HG03103 (cell line): ENCODE results near the gene NECTIN4.

Source experiments
- ATAC-seq: cut with Tn5 transposase; IDR thresholded peaks from one replicate; pipeline ENCODE4 v1.9.1; 2021; ENCODE audit warnings: low read depth; ENCODE audit not compliant: unreplicated experiment

NECTIN4 gene

GRCh38 chr1:161083748-161084596 is 5.4 kb downstream of the NECTIN4 start:
- no peak for ATAC-seq

DNA sequence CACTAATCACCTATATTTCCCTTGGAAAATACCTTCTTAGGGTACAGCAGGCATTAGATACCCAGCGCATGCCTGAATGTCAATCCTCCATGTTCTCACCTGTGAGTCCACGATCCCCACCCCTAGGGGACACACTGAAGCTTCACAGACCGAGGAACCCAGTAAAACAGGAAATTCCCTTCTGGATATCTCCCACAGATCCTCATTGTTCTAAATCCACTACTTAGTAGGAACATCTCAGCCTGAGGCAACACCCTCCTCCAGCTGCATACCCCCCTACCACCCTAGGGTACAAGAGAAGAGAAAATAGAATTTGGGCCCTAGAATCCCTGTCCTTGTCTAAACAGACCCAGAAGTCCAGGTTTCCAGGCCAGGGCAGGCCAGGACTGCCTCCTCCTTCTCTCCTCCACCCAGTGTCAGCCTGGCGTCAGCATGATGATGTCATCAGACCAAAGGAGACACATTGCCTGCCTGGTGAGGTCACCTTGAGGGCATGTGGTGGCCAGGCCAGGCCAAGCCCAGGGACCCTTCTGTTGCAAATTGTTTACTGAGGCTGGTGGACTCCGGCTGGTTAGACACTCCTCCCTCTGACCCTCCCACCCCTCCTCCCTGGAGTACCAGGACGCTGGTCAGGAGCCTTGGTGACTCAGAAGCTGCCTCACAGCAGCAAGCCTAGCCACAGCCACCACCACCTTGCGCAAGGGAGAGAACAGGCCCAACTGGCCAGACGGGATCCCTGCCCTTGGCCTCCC is 6.2 kb downstream of the NECTIN4 start:
- ATAC-seq = no peak

DNA sequence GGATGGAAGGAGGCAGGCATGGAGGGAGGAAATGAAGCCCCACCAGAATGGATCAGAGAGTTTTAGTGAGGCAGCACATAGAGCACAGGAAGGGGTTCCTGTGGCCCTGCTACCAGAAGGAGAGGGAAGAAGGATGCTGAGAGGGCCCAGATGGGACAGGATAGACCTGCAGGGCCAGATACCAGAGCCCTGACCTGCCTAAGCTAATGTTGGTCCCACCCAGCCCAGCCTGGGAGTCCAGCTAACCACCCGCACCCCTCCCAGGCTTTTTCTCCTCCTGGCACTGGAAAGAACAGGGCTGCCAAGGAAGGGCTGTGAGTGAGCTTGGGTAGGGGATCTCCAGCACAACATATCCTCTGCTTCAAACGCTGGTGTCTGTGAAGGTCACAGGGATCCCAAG is 6.9 kb downstream of the NECTIN4 start:
- no peak for ATAC-seq

DNA sequence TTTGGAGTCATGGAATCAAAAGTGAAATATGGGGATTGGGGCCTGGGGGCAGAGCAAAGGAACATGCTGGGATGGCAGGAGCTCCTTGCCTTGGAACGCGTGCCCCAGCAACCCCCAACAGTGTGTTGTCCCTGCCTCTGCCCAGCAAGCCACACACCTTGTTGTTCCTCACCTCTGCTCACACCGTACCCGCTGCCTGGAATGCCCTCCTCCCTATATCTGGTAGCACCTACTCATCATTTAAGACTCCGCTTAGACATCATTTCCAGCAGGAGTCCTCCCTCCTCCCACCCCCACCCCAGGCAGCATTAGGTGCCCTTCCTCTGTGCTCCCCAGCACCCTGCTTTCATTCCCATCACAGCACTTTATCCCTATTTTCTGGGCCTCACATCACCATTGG is 7.8 kb downstream of the NECTIN4 start:
- ATAC-seq = no peak

DNA sequence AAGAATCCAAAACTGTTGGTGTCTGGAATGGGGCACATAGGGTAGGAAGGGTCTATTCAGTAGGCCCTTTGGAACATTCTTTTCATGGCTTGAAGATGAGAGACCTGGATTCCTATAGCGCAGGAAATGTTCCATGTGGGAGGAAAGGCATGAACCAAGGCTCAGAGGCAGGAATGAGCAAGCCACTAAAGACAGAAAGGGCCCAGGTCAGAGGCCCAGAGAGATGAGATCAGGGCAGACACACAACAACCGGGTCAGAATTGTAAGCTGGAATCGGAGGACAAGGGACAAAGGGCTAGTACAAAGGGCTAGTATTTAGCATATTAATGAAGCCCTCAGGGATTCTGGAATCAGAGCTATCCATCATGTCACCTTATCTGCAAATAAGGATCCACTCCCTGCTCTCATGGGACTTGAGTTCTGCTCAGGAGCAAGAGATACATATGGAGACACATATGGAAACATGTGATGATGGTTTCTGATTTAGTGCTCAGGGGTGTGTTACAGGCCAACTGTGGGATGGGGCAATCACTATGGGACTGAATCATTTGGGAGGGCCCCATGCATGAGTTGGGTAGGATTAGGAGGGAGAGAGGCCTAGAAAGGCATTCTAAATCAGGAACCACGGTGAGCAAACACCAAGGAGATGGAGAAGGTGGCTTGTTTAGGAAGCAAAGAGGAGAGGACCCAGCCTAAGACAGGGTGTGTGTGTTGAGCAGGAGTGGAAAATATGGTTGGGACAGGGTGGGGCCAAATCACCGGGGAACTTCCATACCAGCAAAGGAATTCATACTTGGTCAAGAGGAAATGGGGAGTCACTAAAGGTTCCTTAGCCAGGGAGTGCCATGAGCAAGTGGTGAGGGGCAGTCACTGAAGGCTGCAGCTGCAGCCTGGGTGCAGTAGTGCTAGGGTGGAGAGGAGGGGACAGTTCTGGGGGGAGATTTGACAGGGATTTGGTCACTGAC is 8.6 kb downstream of the NECTIN4 start:
- no peak for ATAC-seq

DNA sequence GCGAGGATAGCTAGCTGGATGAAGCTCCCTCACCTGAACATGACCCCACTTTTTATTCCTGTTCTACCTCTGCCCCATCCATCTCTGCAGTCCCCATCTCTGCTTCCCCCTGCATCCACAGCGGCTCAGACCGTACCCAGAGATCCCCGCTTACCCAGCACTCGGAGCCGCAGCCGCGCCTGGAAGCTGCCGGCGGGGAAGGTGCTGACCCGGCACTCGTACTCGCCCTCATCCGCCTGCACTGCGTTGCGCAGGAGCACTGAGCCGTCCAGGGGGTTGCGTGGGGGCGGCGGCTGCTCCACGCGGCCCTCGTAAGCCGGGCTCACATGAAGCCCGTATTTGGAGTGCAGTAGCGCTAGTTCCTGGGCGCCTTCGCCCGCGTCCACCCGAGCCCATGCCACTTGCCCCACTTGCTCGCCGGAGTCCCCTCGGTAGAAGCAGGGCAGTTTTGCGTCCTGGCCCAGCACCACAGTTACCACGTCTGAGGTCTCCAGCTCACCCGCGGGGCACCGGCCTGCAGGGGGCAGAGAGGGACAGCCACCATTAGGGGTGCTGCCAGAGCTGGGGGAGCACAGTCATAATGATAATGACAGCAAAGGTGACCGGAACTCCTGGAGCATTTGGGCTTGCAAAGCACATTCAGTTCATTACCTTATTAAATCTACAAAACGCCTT is 9.8 kb downstream of the NECTIN4 start:
- no peak for ATAC-seq

- ATAC-seq = no peak
Observed at GRCh38 chr1:161077426-161077825, 11.9 kb downstream of the NECTIN4 start.

DNA sequence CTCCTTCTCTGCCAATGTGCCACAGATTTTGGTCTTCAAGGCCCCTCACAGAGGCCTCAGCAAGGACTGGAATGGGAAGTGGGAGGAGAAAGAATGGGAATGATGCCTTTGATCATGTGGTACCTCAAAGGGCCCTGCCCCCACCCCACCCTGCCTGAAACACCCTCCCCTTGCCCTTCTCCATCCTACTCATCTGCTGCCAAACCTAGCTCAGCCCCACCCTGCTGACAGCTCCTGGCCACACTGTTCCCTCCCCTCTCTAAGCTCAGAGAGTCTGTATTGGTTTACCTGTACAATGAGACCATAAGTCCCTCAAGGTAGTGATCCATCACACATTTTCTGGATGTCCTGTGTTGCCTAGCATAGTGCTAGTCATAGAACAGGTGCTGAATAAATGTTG is 12.9 kb downstream of the NECTIN4 start:
- no peak for ATAC-seq

- no peak for ATAC-seq
Observed at GRCh38 chr1:161074676-161075368, 14.5 kb downstream of the NECTIN4 start.

DNA sequence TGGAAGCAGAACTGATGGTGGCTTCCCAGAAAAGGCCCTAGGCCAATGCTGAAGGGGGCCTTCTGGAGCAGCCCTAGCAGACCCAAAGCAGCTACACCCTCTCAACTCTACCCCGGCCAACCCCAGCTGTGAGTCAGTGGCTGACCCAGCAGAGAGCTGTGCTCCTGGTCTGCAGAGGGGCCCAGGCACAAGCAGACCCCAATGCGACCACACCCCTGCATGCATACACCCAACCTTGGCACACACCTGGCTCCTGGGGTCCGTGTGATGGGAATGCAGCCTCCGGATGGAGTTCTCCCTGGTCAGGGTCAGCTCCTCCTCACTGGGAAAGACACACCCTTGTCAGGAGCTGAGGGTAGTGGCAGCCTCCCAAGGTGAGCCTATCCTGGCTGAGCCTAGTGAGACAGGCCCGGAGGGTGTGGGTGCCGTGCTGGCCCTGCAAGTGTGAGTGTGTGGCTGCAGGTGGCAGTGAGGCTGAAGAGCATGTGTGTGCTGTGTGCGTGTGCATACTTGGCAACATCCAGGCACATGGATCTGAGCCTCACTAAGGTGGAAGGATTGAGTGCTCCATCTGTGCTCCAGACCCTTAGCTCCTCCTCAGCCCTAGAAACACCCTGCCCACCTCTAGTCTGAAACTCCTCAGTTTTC is 15.8 kb downstream of the NECTIN4 start:
- no peak for ATAC-seq

GRCh38 chr1:161072751-161073449 is 16.5 kb downstream of the NECTIN4 start:
- ATAC-seq = no peak

GRCh38 chr1:161071886-161072371 is 17.4 kb downstream of the NECTIN4 start:
- ATAC-seq = no peak

- ATAC-seq = no peak
Observed at GRCh38 chr1:161070761-161071160, 18.6 kb downstream of the NECTIN4 start.

- ATAC-seq = peak; percentile 68
Observed at GRCh38 chr1:161069731-161070270, 19.6 kb downstream of the NECTIN4 start, which contains the start of gene ARHGAP30. Gene ARHGAP30 (minus strand): TSS chr1:161069891. CDS start chr1:161069624, 267 bp downstream.

GRCh38 chr1:161069241-161069640 is 20.1 kb downstream of the NECTIN4 start:
- no peak for ATAC-seq

DNA sequence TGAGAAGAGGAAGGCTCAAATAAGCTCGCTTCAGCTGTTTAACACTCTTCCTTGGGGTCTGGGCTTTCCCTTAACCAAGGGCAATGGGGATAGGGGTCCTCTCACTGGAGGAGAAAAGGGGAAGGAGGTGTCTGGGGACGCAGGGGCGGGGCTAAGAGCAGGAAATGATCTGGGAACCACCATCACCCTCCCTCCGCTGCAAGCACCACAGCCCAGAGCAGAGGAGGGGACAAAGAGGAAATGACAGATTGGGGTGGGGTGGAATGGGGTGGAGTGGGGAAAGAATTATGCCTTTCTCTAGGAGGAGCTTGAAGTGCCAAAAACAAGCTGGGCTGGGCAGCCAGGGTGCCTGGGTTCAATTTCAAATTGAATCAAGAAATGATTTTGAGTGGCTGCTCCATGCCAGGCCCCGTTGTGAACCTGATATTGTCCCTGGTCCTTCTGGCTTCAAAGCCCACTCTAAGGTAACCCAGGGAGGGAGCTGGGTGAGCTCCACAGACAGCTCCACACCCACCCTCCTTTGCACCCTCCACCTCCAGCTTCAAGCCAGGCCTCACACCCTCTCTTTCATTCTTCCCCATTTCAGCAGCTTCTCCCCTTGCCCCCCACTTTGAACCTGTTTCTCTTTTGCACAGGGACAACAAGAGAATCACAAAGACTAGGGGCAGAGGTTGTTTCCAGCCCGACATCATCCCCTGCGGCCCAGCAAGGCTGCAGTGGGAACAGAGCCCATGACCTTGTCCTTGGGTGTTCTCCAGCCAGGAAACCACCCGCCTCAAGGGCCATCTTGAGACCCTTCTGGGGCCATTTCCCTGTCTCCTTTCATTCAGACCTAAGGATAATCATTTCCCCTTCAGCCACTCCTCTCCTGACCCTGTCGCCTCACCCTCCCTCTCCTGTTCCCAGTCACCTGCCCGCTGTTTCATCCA is 20.8 kb downstream of the NECTIN4 start:
- peak; percentile 46 for ATAC-seq

GRCh38 chr1:161066694-161067093 is 22.7 kb downstream of the NECTIN4 start:
- no peak for ATAC-seq
